Panc1 (cell line): ENCODE measurements around the gene GALNT18. TPM values are rescaled to one million over a fixed set of nuclear protein-coding genes. Genes with fewer than 3 reads are reported as not detected.

ENCODE experiments used
- ATAC-seq: fragments of 200-7000 bp; cut with Tn5 transposase; 2 replicates; pipeline ENCODE4 v1.9.1; 2020; ENCODE audit warnings: mild to moderate bottlenecking, moderate library complexity
- BruUV-seq: library from RNA; stranded (reverse); fragments of 400-500 nt; replicated peaks from 2 replicates; lab custom pipeline; 2021; lab: Mats Ljungman, UMichigan
- CTCF ChIA-PET: fragments of 300-600 bp; sonication (Branson Sonifier 250); formaldehyde crosslinking; loops from one replicate; lab custom pipeline; 2022; ENCODE audit warnings: antibody characterized with exemption; lab: Charles Lee
- POLR2A ChIA-PET: fragments of 300-600 bp; sonication (Branson Sonifier 250); formaldehyde crosslinking; loops from one replicate; lab custom pipeline; 2022; ENCODE audit warnings: antibody characterized with exemption; lab: Charles Lee
- DNase-seq: peaks from one replicate; pipeline ENCODE4 v3.0.0-alpha.2; 2010; ENCODE audit warnings: low read depth, low spot score
- H3K27ac ChIP-seq: 2 replicates; pipeline ENCODE4 v1.5.1; 2011; ENCODE audit warnings: mild to moderate bottlenecking, low read length, inconsistent platforms
- H3K27me3 ChIP-seq: fragments of 200-500 bp; sonication (Bioruptor generic); 2 replicates; pipeline ENCODE4 v1.6.0; 2014; ENCODE audit warnings: low read length, inconsistent platforms; ENCODE audit not compliant: control insufficient read depth, insufficient read depth
- H3K36me3 ChIP-seq: fragments of 200-500 bp; sonication (Bioruptor generic); 2 replicates; pipeline ENCODE4 v1.5.1; 2014; ENCODE audit warnings: inconsistent platforms, mild to moderate bottlenecking, low read length, moderate library complexity; ENCODE audit not compliant: control insufficient read depth, insufficient read depth
- H3K4me1 ChIP-seq: 2 replicates; pipeline ENCODE4 v1.5.1; 2011; ENCODE audit warnings: inconsistent platforms, mild to moderate bottlenecking, low read length, moderate library complexity; ENCODE audit not compliant: control insufficient read depth, insufficient read depth
- H3K4me3 ChIP-seq, 2 experiments: 2 replicates each; pipeline ENCODE4 v1.5.1; 2011 to 2012; ENCODE audit warnings: low read depth in 2 of 2, low read length in 2 of 2, mild to moderate bottlenecking in 2 of 2, inconsistent platforms in 1 of 2, moderate library complexity in 1 of 2
- H3K9me3 ChIP-seq: fragments of 200-500 bp; sonication (Bioruptor generic); 2 replicates; pipeline ENCODE4 v1.5.1; 2014; ENCODE audit warnings: low read depth, mild to moderate bottlenecking, inconsistent platforms, low read length, moderate library complexity; ENCODE audit not compliant: control insufficient read depth, insufficient read depth
- POLR2AphosphoS5 ChIP-seq: IDR thresholded peaks from 2 replicates; pipeline ENCODE4 v1.6.1; 2012; ENCODE audit warnings: mild to moderate bottlenecking, low read depth, low read length, moderate library complexity
- SIN3A ChIP-seq: IDR thresholded peaks from 2 replicates; pipeline ENCODE4 v1.6.1; 2012; ENCODE audit warnings: low read depth, mild to moderate bottlenecking, low read length, moderate library complexity, borderline replicate concordance; ENCODE audit not compliant: insufficient read depth
- TCF7L2 ChIP-seq: IDR thresholded peaks from 2 replicates; pipeline ENCODE4 v1.6.1; 2011; ENCODE audit warnings: mild to moderate bottlenecking, low read depth, low read length, inconsistent platforms
- in situ Hi-C: cut with HindIII; loops from 2 replicates; pipeline ENCODE4 v1.10.0; 2016; ENCODE audit warnings: low sequenced_read_pairs, low pct_unique_long_range_greater_than_20kb
- intact Hi-C: fragments of 100-400 bp; cut with micrococcal nuclease; formaldehyde crosslinking; loops from one replicate; pipeline ENCODE4 v1.10.0; 2022; ENCODE audit not compliant: unreplicated experiment
- total RNA-seq: library from RNA; stranded (reverse); gene quantifications from one replicate; pipeline ENCODE4 v1.2.1, GENCODE V29; 2021; ENCODE audit not compliant: unreplicated experiment
- TF ChIP-seq, protein P1 (sequence below), 2 experiments: IDR thresholded peaks; 2 replicates each; pipeline ENCODE4 v1.6.1; 2011 to 2012; ENCODE audit warnings: low read depth in 2 of 2, control low read depth in 1 of 2, low read length in 1 of 2, mild to moderate bottlenecking in 1 of 2, moderate library complexity in 1 of 2; ENCODE audit not compliant: insufficient read depth in 1 of 2
- TF ChIP-seq, protein P2 (sequence below): fragments of 450-650 bp; IDR thresholded peaks from 2 replicates; pipeline ENCODE4 v1.5.1; 2017; ENCODE audit warnings: mild to moderate bottlenecking

The GALNT18 gene
- total RNA-seq, 1 experiment from 2014 or later, result 8.6 TPM

DNA sequence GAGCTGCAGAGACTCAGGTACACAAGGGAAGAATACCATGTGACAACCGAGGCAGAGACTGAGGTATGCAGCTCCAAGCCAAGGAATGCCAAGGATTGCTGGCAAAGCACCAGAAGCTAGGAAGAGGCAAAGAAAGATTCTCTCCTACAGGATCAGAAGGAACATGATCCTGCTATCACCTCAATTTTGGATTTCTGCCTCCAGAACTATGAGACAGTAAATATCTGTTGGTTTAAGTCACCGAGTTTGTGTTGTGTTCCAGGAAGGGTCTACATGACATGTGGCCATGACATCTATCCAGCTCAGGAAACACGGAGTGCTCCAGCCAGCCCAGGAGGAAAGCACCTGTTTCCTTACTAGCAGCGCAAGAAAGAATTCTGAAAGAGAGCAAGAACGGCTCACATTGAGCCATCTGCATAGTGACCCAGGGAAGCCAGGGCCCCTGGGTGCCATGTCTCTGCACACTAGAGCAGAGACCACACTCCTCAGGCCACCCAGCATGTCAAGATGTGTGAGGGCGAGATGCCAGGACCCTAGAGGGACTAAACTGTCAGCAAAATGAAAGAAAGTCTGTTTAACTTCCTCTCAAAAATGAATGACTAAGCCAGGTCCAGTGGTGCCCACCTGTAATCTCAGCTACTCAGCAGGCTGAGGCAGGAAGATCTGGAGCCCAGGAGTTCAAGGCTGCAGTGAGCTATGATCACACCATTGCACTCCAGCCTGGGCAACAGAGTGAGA lies 35.6 kb upstream of the GALNT18 start:
- CTCF ChIA-PET, result no interaction called here
- in situ Hi-C loops, result no loop called here
- no peak for ATAC-seq
- TF ChIP-seq, protein P1, sequence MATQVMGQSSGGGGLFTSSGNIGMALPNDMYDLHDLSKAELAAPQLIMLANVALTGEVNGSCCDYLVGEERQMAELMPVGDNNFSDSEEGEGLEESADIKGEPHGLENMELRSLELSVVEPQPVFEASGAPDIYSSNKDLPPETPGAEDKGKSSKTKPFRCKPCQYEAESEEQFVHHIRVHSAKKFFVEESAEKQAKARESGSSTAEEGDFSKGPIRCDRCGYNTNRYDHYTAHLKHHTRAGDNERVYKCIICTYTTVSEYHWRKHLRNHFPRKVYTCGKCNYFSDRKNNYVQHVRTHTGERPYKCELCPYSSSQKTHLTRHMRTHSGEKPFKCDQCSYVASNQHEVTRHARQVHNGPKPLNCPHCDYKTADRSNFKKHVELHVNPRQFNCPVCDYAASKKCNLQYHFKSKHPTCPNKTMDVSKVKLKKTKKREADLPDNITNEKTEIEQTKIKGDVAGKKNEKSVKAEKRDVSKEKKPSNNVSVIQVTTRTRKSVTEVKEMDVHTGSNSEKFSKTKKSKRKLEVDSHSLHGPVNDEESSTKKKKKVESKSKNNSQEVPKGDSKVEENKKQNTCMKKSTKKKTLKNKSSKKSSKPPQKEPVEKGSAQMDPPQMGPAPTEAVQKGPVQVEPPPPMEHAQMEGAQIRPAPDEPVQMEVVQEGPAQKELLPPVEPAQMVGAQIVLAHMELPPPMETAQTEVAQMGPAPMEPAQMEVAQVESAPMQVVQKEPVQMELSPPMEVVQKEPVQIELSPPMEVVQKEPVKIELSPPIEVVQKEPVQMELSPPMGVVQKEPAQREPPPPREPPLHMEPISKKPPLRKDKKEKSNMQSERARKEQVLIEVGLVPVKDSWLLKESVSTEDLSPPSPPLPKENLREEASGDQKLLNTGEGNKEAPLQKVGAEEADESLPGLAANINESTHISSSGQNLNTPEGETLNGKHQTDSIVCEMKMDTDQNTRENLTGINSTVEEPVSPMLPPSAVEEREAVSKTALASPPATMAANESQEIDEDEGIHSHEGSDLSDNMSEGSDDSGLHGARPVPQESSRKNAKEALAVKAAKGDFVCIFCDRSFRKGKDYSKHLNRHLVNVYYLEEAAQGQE (IDR thresholded peaks at IDR 0.05; ENCODE audit: insufficient read depth in 1 of 2, low read depth in 2 of 2, low read length in 1 of 2), result no peak
- TF ChIP-seq SIN3A (no peak), TCF7L2 (no peak), POLR2AphosphoS5 (no peak)
- TF ChIP-seq, protein P2, sequence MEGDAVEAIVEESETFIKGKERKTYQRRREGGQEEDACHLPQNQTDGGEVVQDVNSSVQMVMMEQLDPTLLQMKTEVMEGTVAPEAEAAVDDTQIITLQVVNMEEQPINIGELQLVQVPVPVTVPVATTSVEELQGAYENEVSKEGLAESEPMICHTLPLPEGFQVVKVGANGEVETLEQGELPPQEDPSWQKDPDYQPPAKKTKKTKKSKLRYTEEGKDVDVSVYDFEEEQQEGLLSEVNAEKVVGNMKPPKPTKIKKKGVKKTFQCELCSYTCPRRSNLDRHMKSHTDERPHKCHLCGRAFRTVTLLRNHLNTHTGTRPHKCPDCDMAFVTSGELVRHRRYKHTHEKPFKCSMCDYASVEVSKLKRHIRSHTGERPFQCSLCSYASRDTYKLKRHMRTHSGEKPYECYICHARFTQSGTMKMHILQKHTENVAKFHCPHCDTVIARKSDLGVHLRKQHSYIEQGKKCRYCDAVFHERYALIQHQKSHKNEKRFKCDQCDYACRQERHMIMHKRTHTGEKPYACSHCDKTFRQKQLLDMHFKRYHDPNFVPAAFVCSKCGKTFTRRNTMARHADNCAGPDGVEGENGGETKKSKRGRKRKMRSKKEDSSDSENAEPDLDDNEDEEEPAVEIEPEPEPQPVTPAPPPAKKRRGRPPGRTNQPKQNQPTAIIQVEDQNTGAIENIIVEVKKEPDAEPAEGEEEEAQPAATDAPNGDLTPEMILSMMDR, result no peak
- Histone ChIP-seq H3K36me3 (no peaks in the 10 kb centered on the region), H3K27ac (no peak overlapping the region), H3K4me3 (no peak overlapping the region), H3K27me3 (peaks cover 21% of the 10 kb centered on the region), H3K4me1 (no peaks in the 10 kb centered on the region), H3K9me3 (no peaks in the 10 kb centered on the region)
- DNase-seq, result no peak
- intact Hi-C loops, result no loop called here
- POLR2A ChIA-PET, result no interaction called here
- no TSS peak for BruUV-seq

DNA sequence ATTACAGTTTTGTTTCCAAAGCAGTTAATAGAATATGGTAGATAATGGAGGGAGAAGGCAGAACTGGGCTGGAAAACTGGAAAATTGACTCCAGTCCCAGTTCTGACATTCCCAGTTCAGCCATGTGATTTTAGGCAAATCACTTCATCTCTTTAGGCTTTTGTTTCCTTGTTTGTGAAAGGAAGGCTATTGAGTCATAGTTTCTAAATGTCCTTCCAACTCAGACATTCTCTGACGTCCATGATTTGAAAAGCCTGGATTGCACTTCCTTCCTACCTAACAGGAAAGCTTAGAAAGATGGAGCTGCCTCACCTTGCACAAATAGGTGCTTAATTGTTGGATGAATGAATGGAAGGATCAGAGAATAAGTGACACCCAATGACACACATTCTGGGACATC lies 19.8 kb upstream of the GALNT18 start:
- CTCF ChIA-PET, result no interaction called here
- no peaks in the 10 kb centered on the region for H3K4me1 ChIP-seq
- H3K4me3 ChIP-seq, result no peak overlapping the region
- H3K9me3 ChIP-seq, result no peaks in the 10 kb centered on the region
- H3K36me3 ChIP-seq, result no peaks in the 10 kb centered on the region
- intact Hi-C loops (no loop called here), in situ Hi-C loops (no loop called here)
- POLR2A ChIA-PET, result no interaction called here
- TF ChIP-seq, protein P2, result no peak
- TF ChIP-seq SIN3A (no peak), POLR2AphosphoS5 (no peak), TCF7L2 (no peak)
- TF ChIP-seq, protein P1 (IDR thresholded peaks at IDR 0.05; ENCODE audit: insufficient read depth in 1 of 2, low read depth in 2 of 2, low read length in 1 of 2), result no peak
- DNase-seq, result no peak
- no TSS peak for BruUV-seq
- H3K27me3 ChIP-seq, result peaks cover 17% of the 10 kb centered on the region
- ATAC-seq, result no peak
- no peak overlapping the region for H3K27ac ChIP-seq
